IMR-90 (cell line): ENCODE data around the gene ARHGEF26. TPM values are rescaled to one million over a fixed set of nuclear protein-coding genes. Genes with fewer than 3 reads are reported as not detected.

ENCODE experiments used
- ATAC-seq: fragments of 200-7000 bp; cut with Tn5 transposase; 2 replicates; pipeline ENCODE4 v1.9.1; 2020; ENCODE audit warnings: low read depth, mild to moderate bottlenecking, moderate library complexity
- BruUV-seq: library from RNA; stranded (reverse); fragments of 400-500 nt; replicated peaks from 2 replicates; lab custom pipeline; 2021; lab: Mats Ljungman, UMichigan
- CTCF ChIA-PET: fragments of 300-600 bp; formaldehyde crosslinking; extraction: SDS; loops from one replicate; lab custom pipeline; 2021; ENCODE audit warnings: antibody characterized with exemption; lab: Yijun Ruan, JAX
- POLR2A ChIA-PET: fragments of 300-600 bp; sonication (Branson Sonifier 250); formaldehyde crosslinking; loops from one replicate; lab custom pipeline; 2022; ENCODE audit warnings: antibody characterized with exemption; ENCODE audit not compliant: unreplicated experiment; lab: Charles Lee
- DNase-seq: peaks from one replicate; pipeline ENCODE4 v3.0.0; 2013
- H2AFZ ChIP-seq: replicated peaks from 2 replicates; pipeline ENCODE3; 2013; ENCODE audit warnings: low read length, mild to moderate bottlenecking; ENCODE audit not compliant: poor library complexity
- H2AK5ac ChIP-seq: 2 replicates; pipeline ENCODE4 v1.6.1; 2013; ENCODE audit warnings: low read depth, low read length, inconsistent platforms
- H2AK9ac ChIP-seq: replicated peaks from 2 replicates; pipeline ENCODE3; 2013; ENCODE audit warnings: mild to moderate bottlenecking, low read depth, low read length, moderate library complexity; ENCODE audit not compliant: poor library complexity
- H2BK120ac ChIP-seq: 2 replicates; pipeline ENCODE4 v1.6.1; 2013; ENCODE audit warnings: low read depth, low read length, inconsistent platforms
- H2BK15ac ChIP-seq: 3 replicates; pipeline ENCODE4 v1.6.1; 2013; ENCODE audit warnings: low read depth, low read length, inconsistent platforms
- H2BK20ac ChIP-seq: 2 replicates; pipeline ENCODE4 v1.6.1; 2013; ENCODE audit warnings: low read depth, mild to moderate bottlenecking, inconsistent platforms, low read length, moderate library complexity
- H2BK5ac ChIP-seq: 2 replicates; pipeline ENCODE4 v1.6.1; 2013; ENCODE audit warnings: mild to moderate bottlenecking, low read depth, low read length, inconsistent platforms; ENCODE audit not compliant: poor library complexity, severe bottlenecking
- H3K14ac ChIP-seq: replicated peaks from 2 replicates; pipeline ENCODE4 v1.6.1; 2013; ENCODE audit warnings: low read depth, low read length, inconsistent platforms
- H3K18ac ChIP-seq: 2 replicates; pipeline ENCODE4 v1.6.1; 2013; ENCODE audit warnings: low read depth, low read length, control low read depth
- H3K23ac ChIP-seq: 2 replicates; pipeline ENCODE4 v1.6.1; 2013; ENCODE audit warnings: low read depth, low read length, inconsistent platforms
- H3K27ac ChIP-seq: 2 replicates; pipeline ENCODE4 v1.5.1; 2013; ENCODE audit warnings: mild to moderate bottlenecking, control low read depth, low read length; ENCODE audit not compliant: insufficient read depth
- H3K27me3 ChIP-seq: 2 replicates; pipeline ENCODE4 v1.6.1; 2013; ENCODE audit warnings: low read length; ENCODE audit not compliant: control insufficient read depth, insufficient read depth
- H3K36me3 ChIP-seq: 2 replicates; pipeline ENCODE4 v1.6.1; 2013; ENCODE audit warnings: low read length, mixed read lengths; ENCODE audit not compliant: control insufficient read depth, insufficient read depth
- H3K4ac ChIP-seq: 2 replicates; pipeline ENCODE4 v1.6.1; 2013; ENCODE audit warnings: low read depth, low read length, inconsistent platforms
- H3K4me1 ChIP-seq: 2 replicates; pipeline ENCODE4 v1.6.1; 2013; ENCODE audit warnings: low read length, mixed read lengths; ENCODE audit not compliant: control insufficient read depth, insufficient read depth
- H3K4me2 ChIP-seq: 2 replicates; pipeline ENCODE4 v1.6.1; 2013; ENCODE audit warnings: low read depth, mild to moderate bottlenecking, control low read depth, low read length, moderate library complexity
- H3K4me3 ChIP-seq: 2 replicates; pipeline ENCODE4 v1.5.1; 2013; ENCODE audit warnings: low read depth, mild to moderate bottlenecking, control low read depth, low read length, moderate library complexity; ENCODE audit not compliant: insufficient read depth
- H3K56ac ChIP-seq: 2 replicates; pipeline ENCODE4 v1.6.1; 2013; ENCODE audit warnings: low read length, inconsistent platforms; ENCODE audit not compliant: insufficient read depth; ENCODE audit errors: extremely low read depth
- H3K79me1 ChIP-seq, 2 experiments: 2 replicates each; pipeline ENCODE4 v1.6.1; 2013; ENCODE audit warnings: low read length in 2 of 2, inconsistent platforms in 1 of 2, low read depth in 1 of 2
- H3K9ac ChIP-seq: 2 replicates; pipeline ENCODE4 v1.6.1; 2013; ENCODE audit warnings: low read depth, low read length, control low read depth
- H3K9me1 ChIP-seq: 2 replicates; pipeline ENCODE4 v1.6.1; 2013; ENCODE audit warnings: low read length, inconsistent platforms; ENCODE audit not compliant: insufficient read depth
- H3K9me3 ChIP-seq: 2 replicates; pipeline ENCODE4 v1.6.1; 2013; ENCODE audit warnings: low read length; ENCODE audit not compliant: control insufficient read depth, insufficient read depth
- H4K20me1 ChIP-seq: 2 replicates; pipeline ENCODE4 v1.6.1; 2013; ENCODE audit warnings: low read length, inconsistent platforms; ENCODE audit not compliant: insufficient read depth
- H4K5ac ChIP-seq: 2 replicates; pipeline ENCODE4 v1.6.1; 2013; ENCODE audit warnings: mild to moderate bottlenecking, low read depth, low read length, control low read depth
- H4K8ac ChIP-seq, 2 experiments: 2 replicates each; pipeline ENCODE4 v1.6.1; 2013; ENCODE audit warnings: low read depth in 2 of 2, low read length in 2 of 2, control low read depth in 1 of 2, inconsistent platforms in 1 of 2
- H4K91ac ChIP-seq: 2 replicates; pipeline ENCODE4 v1.6.1; 2013; ENCODE audit warnings: low read depth, low read length, inconsistent platforms; ENCODE audit not compliant: insufficient read depth
- BHLHE40 ChIP-seq: fragments of 150-350 bp; IDR thresholded peaks from 2 replicates; pipeline ENCODE4 v1.6.1; 2016; ENCODE audit warnings: mild to moderate bottlenecking, low read depth, low read length
- CEBPB ChIP-seq: IDR thresholded peaks from 2 replicates; pipeline ENCODE4 v1.6.1; 2012; ENCODE audit warnings: low read depth, low read length, improper control_type of control experiment
- CHD1 ChIP-seq: IDR thresholded peaks from 2 replicates; pipeline ENCODE4 v1.6.1; 2012; ENCODE audit warnings: low read depth, low read length, improper control_type of control experiment
- FOS ChIP-seq: fragments of 150-350 bp; IDR thresholded peaks from 2 replicates; pipeline ENCODE4 v1.6.1; 2016; ENCODE audit warnings: low read depth, low read length
- MAFK ChIP-seq: IDR thresholded peaks from 2 replicates; pipeline ENCODE4 v1.6.1; 2012; ENCODE audit warnings: low read depth, low read length, improper control_type of control experiment
- MAZ ChIP-seq: IDR thresholded peaks from 2 replicates; pipeline ENCODE4 v1.6.1; 2012; ENCODE audit warnings: low read depth, mild to moderate bottlenecking, low read length, improper control_type of control experiment, moderate library complexity, borderline replicate concordance
- MXI1 ChIP-seq: IDR thresholded peaks from 2 replicates; pipeline ENCODE4 v1.6.1; 2012; ENCODE audit warnings: low read depth, mild to moderate bottlenecking, low read length, moderate library complexity, borderline replicate concordance
- NFE2L2 ChIP-seq: fragments of 150-350 bp; IDR thresholded peaks from 2 replicates; pipeline ENCODE4 v1.6.1; 2016; ENCODE audit warnings: low read depth, mild to moderate bottlenecking, low read length
- POLR2A ChIP-seq: IDR thresholded peaks from 2 replicates; pipeline ENCODE4 v1.6.1; 2012; ENCODE audit warnings: mild to moderate bottlenecking, low read depth, low read length
- RAD21 ChIP-seq: IDR thresholded peaks from 2 replicates; pipeline ENCODE4 v1.6.1; 2012; ENCODE audit warnings: low read length, improper control_type of control experiment
- RCOR1 ChIP-seq: IDR thresholded peaks from 2 replicates; pipeline ENCODE4 v1.6.1; 2012; ENCODE audit warnings: mild to moderate bottlenecking, low read length, improper control_type of control experiment; ENCODE audit not compliant: insufficient replicate concordance
- RFX5 ChIP-seq: IDR thresholded peaks from 2 replicates; pipeline ENCODE4 v1.8.0; 2012; ENCODE audit warnings: low read depth, mild to moderate bottlenecking, low read length, moderate library complexity
- SMC3 ChIP-seq: fragments of 150-350 bp; IDR thresholded peaks from 2 replicates; pipeline ENCODE4 v1.6.1; 2016; ENCODE audit warnings: low read depth, mild to moderate bottlenecking, antibody characterized with exemption, low read length, moderate library complexity
- USF2 ChIP-seq: fragments of 150-350 bp; IDR thresholded peaks from 2 replicates; pipeline ENCODE4 v1.6.1; 2017; ENCODE audit warnings: mild to moderate bottlenecking, antibody characterized with exemption, low read length, low read depth
- WGBS, 2 experiments: methylation state at CpG; one replicate each; pipeline versions ENCODE4 v1.1.5 to v1.1.7; 2013; ENCODE audit warnings: missing lambda C conversion rate in 2 of 2; ENCODE audit not compliant: insufficient read length in 1 of 2; ENCODE audit errors: extremely low coverage in 2 of 2; 5-methylcytosine and 5-hydroxymethylcytosine counted together
- dilution Hi-C: fragments of 300-500 bp; cut with HindIII; formaldehyde crosslinking; loops from one replicate; pipeline ENCODE4 v1.14.3; 2018; ENCODE audit warnings: low sequenced_read_pairs; ENCODE audit not compliant: unreplicated experiment
- in situ Hi-C: fragments of 300-500 bp; cut with MboI; formaldehyde crosslinking; loops from 3 replicates; pipeline ENCODE4 v1.14.3; 2019; ENCODE audit warnings: low sequenced_read_pairs, inconsistent platforms, mixed read lengths
- intact Hi-C: fragments of 100-400 bp; cut with micrococcal nuclease; formaldehyde crosslinking; loops from 2 replicates; pipeline ENCODE4 v1.10.0; 2022
- polyA plus RNA-seq, 3 experiments: library from polyadenylated mRNA; depleted of rRNA; stranded (reverse); fragments of >200 nt; gene quantifications; 2 replicates each; pipeline ENCODE4 v1.2.3, GENCODE V29; 2012; ENCODE audit warnings: low replicate concordance in 1 of 3
- total RNA-seq: library from RNA; depleted of rRNA; stranded (reverse); fragments of >200 nt; gene quantifications from 2 replicates; pipeline ENCODE4 v1.2.3, GENCODE V29; 2012
- TF ChIP-seq, protein P1 (sequence below): fragments of 150-350 bp; IDR thresholded peaks from 2 replicates; pipeline ENCODE4 v1.6.1; 2016; ENCODE audit warnings: low read depth, mild to moderate bottlenecking, low read length, moderate library complexity, borderline replicate concordance
- TF ChIP-seq, protein P2 (sequence below): conservative IDR thresholded peaks from 2 replicates; pipeline ENCODE4 v1.5.1; 2012; ENCODE audit warnings: mild to moderate bottlenecking, low read depth, low read length, improper control_type of control experiment

ARHGEF26 gene
- total and polyA plus RNA-seq, 2 of the 4 experiments (the other 2 are of a cell fraction): 2.0 to 2.3 TPM

GRCh38 chr3:154131830-154132229 is 10.6 kb downstream of the ARHGEF26 start:
- H3K9ac ChIP-seq: no peak overlapping the region
- H2AK5ac ChIP-seq: no peak overlapping the region
- H3K4me3 ChIP-seq: no peak overlapping the region
- no peak overlapping the region for H3K56ac ChIP-seq
- dilution Hi-C loops: no loop called here
- 43% methylated on average over 1 of the region's 1 CpG; no CpG with 5 or more reads in 1 of the 2 experiments for whole genome bisulfite sequencing, 2 experiments
- no peaks in the 10 kb centered on the region for H3K9me1 ChIP-seq
- no peaks in the 10 kb centered on the region for H3K27me3 ChIP-seq
- H2BK120ac ChIP-seq: no peak overlapping the region
- H3K4me2 ChIP-seq: no peak overlapping the region
- ChIA-PET CTCF (no interaction called here), POLR2A (no interaction called here)
- no peak overlapping the region for H3K23ac ChIP-seq
- no peak overlapping the region for H4K5ac ChIP-seq
- H2BK15ac ChIP-seq: no peak overlapping the region
- H3K79me1 ChIP-seq: no peaks in the 10 kb centered on the region
- H3K27ac ChIP-seq: no peak overlapping the region
- H3K36me3 ChIP-seq: no peaks in the 10 kb centered on the region
- intact Hi-C loops: no loop called here
- TF ChIP-seq RFX5 (no peak), FOS (no peak), MAFK (no peak), CHD1 (no peak), RCOR1 (no peak), RAD21 (no peak), MXI1 (no peak), BHLHE40 (no peak), SMC3 (no peak), NFE2L2 (no peak), MAZ (no peak), USF2 (no peak), POLR2A (no peak), CEBPB (no peak)
- TF ChIP-seq, protein P1, sequence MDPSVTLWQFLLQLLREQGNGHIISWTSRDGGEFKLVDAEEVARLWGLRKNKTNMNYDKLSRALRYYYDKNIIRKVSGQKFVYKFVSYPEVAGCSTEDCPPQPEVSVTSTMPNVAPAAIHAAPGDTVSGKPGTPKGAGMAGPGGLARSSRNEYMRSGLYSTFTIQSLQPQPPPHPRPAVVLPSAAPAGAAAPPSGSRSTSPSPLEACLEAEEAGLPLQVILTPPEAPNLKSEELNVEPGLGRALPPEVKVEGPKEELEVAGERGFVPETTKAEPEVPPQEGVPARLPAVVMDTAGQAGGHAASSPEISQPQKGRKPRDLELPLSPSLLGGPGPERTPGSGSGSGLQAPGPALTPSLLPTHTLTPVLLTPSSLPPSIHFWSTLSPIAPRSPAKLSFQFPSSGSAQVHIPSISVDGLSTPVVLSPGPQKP: no peak
- TF ChIP-seq, protein P2, sequence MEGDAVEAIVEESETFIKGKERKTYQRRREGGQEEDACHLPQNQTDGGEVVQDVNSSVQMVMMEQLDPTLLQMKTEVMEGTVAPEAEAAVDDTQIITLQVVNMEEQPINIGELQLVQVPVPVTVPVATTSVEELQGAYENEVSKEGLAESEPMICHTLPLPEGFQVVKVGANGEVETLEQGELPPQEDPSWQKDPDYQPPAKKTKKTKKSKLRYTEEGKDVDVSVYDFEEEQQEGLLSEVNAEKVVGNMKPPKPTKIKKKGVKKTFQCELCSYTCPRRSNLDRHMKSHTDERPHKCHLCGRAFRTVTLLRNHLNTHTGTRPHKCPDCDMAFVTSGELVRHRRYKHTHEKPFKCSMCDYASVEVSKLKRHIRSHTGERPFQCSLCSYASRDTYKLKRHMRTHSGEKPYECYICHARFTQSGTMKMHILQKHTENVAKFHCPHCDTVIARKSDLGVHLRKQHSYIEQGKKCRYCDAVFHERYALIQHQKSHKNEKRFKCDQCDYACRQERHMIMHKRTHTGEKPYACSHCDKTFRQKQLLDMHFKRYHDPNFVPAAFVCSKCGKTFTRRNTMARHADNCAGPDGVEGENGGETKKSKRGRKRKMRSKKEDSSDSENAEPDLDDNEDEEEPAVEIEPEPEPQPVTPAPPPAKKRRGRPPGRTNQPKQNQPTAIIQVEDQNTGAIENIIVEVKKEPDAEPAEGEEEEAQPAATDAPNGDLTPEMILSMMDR: no peak
- no peak for DNase-seq
- no peak overlapping the region for H2AFZ ChIP-seq
- no peak overlapping the region for H4K91ac ChIP-seq
- H2BK20ac ChIP-seq: no peak overlapping the region
- H2AK9ac ChIP-seq: no peak overlapping the region
- ATAC-seq: no peak
- H3K4me1 ChIP-seq: no peaks in the 10 kb centered on the region
- no TSS peak for BruUV-seq
- no peak overlapping the region for H4K8ac ChIP-seq
- no peak overlapping the region for H3K18ac ChIP-seq
- in situ Hi-C loops: no loop called here
- no peak overlapping the region for H2BK5ac ChIP-seq
- no peaks in the 10 kb centered on the region for H4K20me1 ChIP-seq
- no peaks in the 10 kb centered on the region for H3K9me3 ChIP-seq
- H3K4ac ChIP-seq: no peak overlapping the region
- no peak overlapping the region for H3K14ac ChIP-seq
